ENCODE measurements around the gene ACSS1. TPM values are rescaled to one million over a fixed set of nuclear protein-coding genes. Genes with fewer than 3 reads are reported as not detected.
A peak's percentile ranks its signal among the peaks of the same experiment; 100 is the strongest.

Gene ACSS1
- total RNA-seq, 1 donor from 2014 or later = 19.5 TPM

- H3K9me3 ChIP-seq = no peaks in the 10 kb centered on the region
- TF ChIP-seq CTCF (IDR thresholded peaks at IDR 0.05) = no peak
- H3K27ac ChIP-seq = no peak overlapping the region
- no peaks in the 10 kb centered on the region for H3K4me1 ChIP-seq
- DNase-seq (ENCODE audit: low spot score in 2 of 2) = peak in 1 of 2 donors; percentile 49
- H3K4me3 ChIP-seq = no peak overlapping the region
- H3K27me3 ChIP-seq = no peaks in the 10 kb centered on the region
- peaks cover 68 to 90% of the 10 kb centered on the region in 2 donors for H3K36me3 ChIP-seq
- intact Hi-C loops (cut with DNase I) = no loop called here
Measured at GRCh38 chr20:25013478-25014380, 44.2 kb downstream of the ACSS1 start.

GRCh38 chr20:25012616-25013189, 45.2 kb downstream of the ACSS1 start:
- peaks cover 71 to 92% of the 10 kb centered on the region in 2 donors for H3K36me3 ChIP-seq
- DNase-seq (ENCODE audit: low spot score in 2 of 2) = peak in 1 of 2 donors; percentile 37
- no peak overlapping the region for H3K4me3 ChIP-seq
- H3K9me3 ChIP-seq = no peaks in the 10 kb centered on the region
- no peaks in the 10 kb centered on the region for H3K27me3 ChIP-seq
- H3K4me1 ChIP-seq = no peaks in the 10 kb centered on the region
- H3K27ac ChIP-seq = no peak overlapping the region
- no peak for TF ChIP-seq CTCF (IDR thresholded peaks at IDR 0.05)
- intact Hi-C loops (cut with DNase I) = no loop called here

- intact Hi-C loops (cut with DNase I) = no loop called here
- Histone ChIP-seq H3K4me1 (no peaks in the 10 kb centered on the region), H3K36me3 (peaks cover 79 to 97% of the 10 kb centered on the region in 2 donors), H3K4me3 (no peak overlapping the region), H3K27me3 (no peaks in the 10 kb centered on the region), H3K27ac (no peak overlapping the region), H3K9me3 (no peaks in the 10 kb centered on the region)
- DNase-seq (ENCODE audit: low spot score in 2 of 2) = peak in 1 of 2 donors; percentile 52
- TF ChIP-seq CTCF (IDR thresholded peaks at IDR 0.05) = no peak
Measured at GRCh38 chr20:25011831-25012241, 46.1 kb downstream of the ACSS1 start.

GRCh38 chr20:25011261-25011660, 46.7 kb downstream of the ACSS1 start:
- H3K36me3 ChIP-seq = peaks cover 80 to 97% of the 10 kb centered on the region in 2 donors
- peak in 1 of 2 donors; percentile 43 for DNase-seq (ENCODE audit: low spot score in 2 of 2)
- H3K9me3 ChIP-seq = no peaks in the 10 kb centered on the region
- H3K4me1 ChIP-seq = no peaks in the 10 kb centered on the region
- H3K27ac ChIP-seq = no peak overlapping the region
- TF ChIP-seq CTCF (IDR thresholded peaks at IDR 0.05) = no peak
- H3K4me3 ChIP-seq = no peak overlapping the region
- no peaks in the 10 kb centered on the region for H3K27me3 ChIP-seq
- intact Hi-C loops (cut with DNase I) = no loop called here

DNA sequence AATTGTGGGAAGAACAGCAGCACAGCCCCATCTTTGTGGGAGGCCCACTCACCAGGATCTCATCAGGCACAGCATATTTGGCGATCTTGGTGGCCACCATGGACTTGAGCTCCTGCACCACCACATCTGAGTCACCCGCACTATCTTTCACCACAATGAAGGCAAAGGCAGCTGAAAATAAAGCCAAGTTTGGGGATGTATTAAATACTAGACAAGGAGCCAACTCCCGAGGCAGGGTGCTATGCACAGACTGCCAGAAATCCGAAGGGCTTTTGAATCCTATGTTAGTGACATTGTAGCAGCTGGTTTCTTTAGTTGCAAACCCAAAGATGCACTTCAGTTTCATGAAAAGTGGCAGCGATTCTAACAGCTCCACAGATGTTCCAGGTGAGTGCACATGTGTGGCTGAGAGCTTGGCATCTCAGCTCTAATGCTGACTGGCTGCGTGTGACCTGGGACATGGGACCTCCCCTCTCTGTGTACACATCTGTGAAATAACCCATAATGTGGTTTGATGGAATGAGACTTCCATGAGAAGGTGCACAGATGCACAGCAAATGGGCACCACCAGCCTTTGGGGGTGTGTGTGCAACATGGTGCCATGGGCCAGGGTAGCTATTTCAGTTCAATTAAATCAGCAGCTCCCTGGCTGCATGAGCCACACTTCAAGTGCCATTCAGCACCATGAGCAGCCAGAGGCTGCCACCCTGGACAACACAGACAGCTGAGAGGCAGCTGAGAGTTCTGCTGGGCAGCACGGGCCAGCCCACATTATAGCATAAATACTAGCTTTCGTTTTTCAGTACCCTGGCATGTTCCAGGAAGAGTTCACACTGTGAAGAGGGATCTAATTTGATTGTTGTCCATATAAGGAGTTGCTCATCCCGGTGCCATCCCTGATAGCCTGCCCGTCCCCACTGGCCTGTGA, 48.5 kb downstream of the ACSS1 start:
- peak in 1 of 2 donors; percentile 43 for DNase-seq (ENCODE audit: low spot score in 2 of 2)
- peaks cover 68 to 95% of the 10 kb centered on the region in 2 donors for H3K36me3 ChIP-seq
- H3K4me1 ChIP-seq = no peaks in the 10 kb centered on the region
- no peak for TF ChIP-seq CTCF (IDR thresholded peaks at IDR 0.05)
- H3K9me3 ChIP-seq = no peaks in the 10 kb centered on the region
- no peak overlapping the region for H3K4me3 ChIP-seq
- H3K27me3 ChIP-seq = no peaks in the 10 kb centered on the region
- intact Hi-C loops (cut with DNase I) = no loop called here
- H3K27ac ChIP-seq = no peak overlapping the region

All from ascending aorta (tissue), 2 donors.